ENCODE data around the gene CGNL1.

DNA sequence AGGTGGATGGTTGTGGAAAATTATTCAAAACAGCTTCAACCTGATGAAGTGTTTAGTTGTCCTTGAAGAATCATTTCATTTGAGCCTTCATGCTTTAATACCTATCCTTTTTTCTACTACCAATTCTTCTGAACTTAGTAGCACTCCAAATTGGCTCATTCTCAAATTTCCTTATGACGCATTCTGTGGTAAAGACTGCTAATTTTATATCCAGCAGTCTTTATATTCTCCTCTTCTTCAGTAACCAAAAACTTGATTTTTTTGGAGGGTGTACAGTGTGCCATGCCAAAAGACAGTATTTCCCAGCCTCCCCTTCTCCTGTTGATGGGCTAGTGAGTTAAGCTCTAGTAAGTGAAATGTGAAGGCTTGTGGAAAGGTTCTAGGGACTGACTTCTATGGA lies 25.2 kb downstream of the CGNL1 start:
- TF ChIP-seq CTCF (conservative IDR thresholded peaks at IDR 0.05) (no peak), ZFX (IDR thresholded peaks at IDR 0.05) (no peak)

Measured in C4-2B (cell line).